Activated naive CD4-positive, alpha-beta T cell treated with anti-CD3 and anti-CD28 coated beads for 36 hours (primary cell): ENCODE results near the gene HNRNPC. TPM values are rescaled to one million over a fixed set of nuclear protein-coding genes. Genes with fewer than 3 reads are reported as not detected.
"Not testable (repeated sequence)": the region's sequence is repeated elsewhere in the genome, so short reads cannot be mapped to it uniquely, and the experiment has no call there.

Experiments
- CTCF ChIA-PET: fragments of 350-600 bp; sonication (Branson Sonifier 250); formaldehyde crosslinking; loops from one replicate; lab custom pipeline; 2021; ENCODE audit warnings: antibody characterized with exemption; lab: Charles Lee
- DNase-seq: peaks from one replicate; pipeline ENCODE4 v3.0.0-alpha.2; 2020
- H3K27ac Mint-ChIP-seq: one replicate; pipeline ENCODE4 v1.8.0; 2021; ENCODE audit warnings: mild to moderate bottlenecking, mixed read lengths
- H3K27me3 Mint-ChIP-seq: one replicate; pipeline ENCODE4 v1.8.0; 2021; ENCODE audit warnings: low read depth, mixed read lengths
- H3K36me3 Mint-ChIP-seq: one replicate; pipeline ENCODE4 v1.8.0; 2021; ENCODE audit warnings: low read depth, mixed read lengths
- H3K4me1 Mint-ChIP-seq: one replicate; pipeline ENCODE4 v1.8.0; 2021; ENCODE audit warnings: low read depth, mixed read lengths
- H3K4me3 Mint-ChIP-seq: one replicate; pipeline ENCODE4 v1.8.0; 2021; ENCODE audit warnings: mild to moderate bottlenecking, moderate library complexity, mixed read lengths
- H3K9me3 Mint-ChIP-seq: one replicate; pipeline ENCODE4 v1.8.0; 2021; ENCODE audit warnings: mixed read lengths
- intact Hi-C: fragments of 100-400 bp; cut with micrococcal nuclease; formaldehyde crosslinking; loops from one replicate; pipeline ENCODE4 v1.15.1; 2023
- total RNA-seq, 2 experiments: library from RNA; stranded (reverse); gene quantifications; one replicate each; pipeline ENCODE4 v1.2.3, GENCODE V29; 2021

The HNRNPC gene
- total RNA-seq, 2 experiments from 2014 or later: 1,252 to 1,377 TPM

DNA sequence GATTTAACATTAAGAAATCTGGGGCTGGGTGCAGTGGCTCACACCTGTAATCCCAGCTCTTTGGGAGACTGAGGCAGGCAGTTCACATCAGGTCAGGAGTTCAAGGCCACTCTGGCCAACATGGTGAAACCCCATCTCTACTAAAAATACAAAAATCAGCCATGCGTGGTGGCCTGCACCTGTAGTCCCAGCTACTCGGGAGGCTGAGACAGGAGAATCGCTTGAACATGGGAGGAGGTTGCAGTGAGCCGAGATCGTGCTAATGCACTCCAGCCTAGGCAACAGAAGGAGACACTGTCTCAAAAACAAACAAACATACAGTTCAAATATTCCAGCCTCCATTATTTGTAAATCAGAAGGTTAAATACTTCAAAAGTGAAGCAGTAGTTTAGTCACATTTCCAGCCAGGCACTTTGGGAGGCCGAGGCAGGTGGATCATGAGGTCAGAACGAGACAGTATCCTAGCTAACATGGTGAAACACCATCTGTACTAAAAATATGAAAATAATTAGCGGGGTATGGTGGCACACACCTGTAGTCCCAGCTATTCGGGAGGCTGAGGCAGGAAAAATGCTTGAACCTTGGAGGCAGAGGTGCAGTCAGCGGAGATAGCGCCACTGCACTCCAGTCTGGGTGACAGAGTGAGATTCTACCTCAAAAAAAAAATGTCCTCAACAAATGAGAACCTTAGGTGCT is 30.3 kb downstream of the HNRNPC start:
- Mint-ChIP-seq H3K27me3 (no peaks in the 10 kb centered on the region), H3K4me3 (no peak overlapping the region), H3K36me3 (peaks cover 69% of the 10 kb centered on the region), H3K9me3 (no peaks in the 10 kb centered on the region), H3K4me1 (peaks cover 87% of the 10 kb centered on the region), H3K27ac (no peak overlapping the region)
- CTCF ChIA-PET: interaction anchor here (0.6 to 1.5 kb wide), 3 partner anchors 9 to 227 kb away, joined by 3 to 4 read pairs (median 3); no protein-coding TSS in a partner anchor
- no peak for DNase-seq
- intact Hi-C loops: no loop called here

DNA sequence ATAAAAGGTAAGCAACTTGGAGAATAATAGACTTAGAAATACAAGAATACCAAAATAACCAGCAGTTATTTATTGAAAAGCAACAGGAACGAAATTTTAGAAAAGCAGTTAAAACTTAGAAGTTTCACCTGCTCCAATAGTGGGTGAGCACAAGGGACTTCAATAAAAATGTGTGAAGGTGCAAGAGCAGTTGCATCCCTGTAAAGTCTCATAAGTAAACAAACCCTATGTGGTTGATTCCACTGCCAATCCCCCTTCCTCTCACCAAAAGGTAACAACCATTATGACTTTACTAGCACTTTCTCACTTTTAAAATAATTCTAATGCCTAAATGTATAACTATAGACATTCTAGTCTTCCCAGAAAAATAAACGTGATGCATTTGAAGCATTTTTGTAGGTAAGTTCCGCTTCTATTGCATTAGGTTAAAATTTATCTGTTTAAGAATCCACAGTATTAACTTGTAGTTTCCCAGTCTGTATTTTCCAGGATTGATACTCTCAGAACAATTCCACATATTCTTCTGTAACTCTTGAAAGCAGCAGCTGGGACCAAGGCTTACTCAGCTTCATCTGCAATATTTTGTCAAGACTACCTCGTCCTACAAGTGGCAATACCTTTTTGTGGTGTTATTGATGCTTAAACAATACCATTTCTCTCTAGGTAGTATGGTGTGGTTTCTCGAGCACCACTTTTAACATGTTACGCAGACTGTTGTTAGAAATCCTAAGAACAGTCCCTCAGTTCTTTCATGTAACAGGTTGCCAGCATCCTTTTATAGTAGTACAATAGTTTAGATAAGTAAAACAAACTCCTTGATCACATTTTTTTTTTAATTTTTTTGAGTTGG is 32.1 kb downstream of the HNRNPC start:
- H3K4me3 Mint-ChIP-seq: no peak overlapping the region
- no peaks in the 10 kb centered on the region for H3K27me3 Mint-ChIP-seq
- intact Hi-C loops: no loop called here
- H3K36me3 Mint-ChIP-seq: peaks cover 71% of the 10 kb centered on the region
- CTCF ChIA-PET: no interaction called here
- H3K27ac Mint-ChIP-seq: peak overlapping the region; percentile 59
- peaks cover 88% of the 10 kb centered on the region for H3K4me1 Mint-ChIP-seq
- no peak for DNase-seq
- no peaks in the 10 kb centered on the region for H3K9me3 Mint-ChIP-seq

DNA sequence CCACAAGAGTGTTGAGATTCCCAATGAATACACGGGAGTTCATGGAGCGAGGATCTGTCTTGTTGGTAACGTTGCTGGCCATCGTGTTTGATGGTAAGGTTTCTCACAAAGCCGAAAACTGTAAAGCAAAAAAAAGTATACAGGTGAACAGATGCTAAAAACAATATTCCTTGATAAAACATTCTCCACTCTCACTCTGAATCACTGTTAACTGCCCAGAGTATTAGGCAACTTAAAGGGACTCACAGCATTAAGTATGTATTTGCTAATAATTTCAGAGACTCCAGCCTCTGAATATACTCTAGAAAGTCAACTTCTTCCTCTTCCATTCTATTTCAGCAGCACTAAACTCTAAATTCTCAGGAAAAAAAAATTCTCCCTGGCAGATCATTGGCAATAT is 35.1 kb downstream of the HNRNPC start:
- H3K27ac Mint-ChIP-seq: peak overlapping the region; percentile 69
- H3K4me1 Mint-ChIP-seq: peaks cover 93% of the 10 kb centered on the region
- intact Hi-C loops: loop anchor here (2.0 kb wide), 1 partner anchor 15 kb away; no protein-coding TSS in a partner anchor
- no peaks in the 10 kb centered on the region for H3K27me3 Mint-ChIP-seq
- DNase-seq: no peak
- H3K4me3 Mint-ChIP-seq: peak overlapping the region; percentile 16
- no peaks in the 10 kb centered on the region for H3K9me3 Mint-ChIP-seq
- CTCF ChIA-PET: interaction anchor here (0.5 kb wide), 1 partner anchor 19 kb away, joined by 7 read pairs; no protein-coding TSS in a partner anchor
- H3K36me3 Mint-ChIP-seq: peaks cover 79% of the 10 kb centered on the region

DNA sequence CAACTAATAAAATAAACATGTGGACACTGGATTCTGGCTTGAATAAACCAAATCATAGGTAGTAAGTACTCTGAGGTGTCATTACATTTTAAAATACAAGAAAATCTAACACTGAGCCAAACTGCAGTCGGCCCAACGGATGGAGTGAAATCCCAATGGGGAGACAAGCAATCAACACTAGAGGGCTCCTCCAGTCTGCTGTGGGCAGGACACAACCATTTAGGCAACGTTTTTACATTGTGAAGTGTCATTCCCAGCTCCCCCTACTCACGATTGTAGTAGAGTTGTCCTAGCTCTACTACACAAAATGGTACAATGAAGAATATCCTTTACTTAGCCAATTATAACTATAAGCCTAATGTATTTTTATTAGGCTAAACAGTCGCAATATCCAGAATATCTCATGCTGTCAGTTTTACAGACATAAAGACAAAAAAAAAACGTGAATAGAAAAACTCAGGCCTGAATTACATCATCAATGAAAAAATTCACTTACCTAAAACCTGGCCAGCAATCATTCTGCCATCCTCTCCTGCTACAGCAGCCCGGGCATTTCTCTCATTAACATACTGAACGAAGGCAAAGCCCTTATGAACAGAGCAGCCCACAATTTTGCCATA is 35.7 kb downstream of the HNRNPC start:
- intact Hi-C loops: loop anchor here (2.0 kb wide), 1 partner anchor 15 kb away; no protein-coding TSS in a partner anchor
- CTCF ChIA-PET: interaction anchor here (0.5 to 0.9 kb wide), 2 partner anchors 20 to 22 kb away, joined by 3 to 7 read pairs; no protein-coding TSS in a partner anchor
- H3K4me3 Mint-ChIP-seq: peak overlapping the region; percentile 16

DNA sequence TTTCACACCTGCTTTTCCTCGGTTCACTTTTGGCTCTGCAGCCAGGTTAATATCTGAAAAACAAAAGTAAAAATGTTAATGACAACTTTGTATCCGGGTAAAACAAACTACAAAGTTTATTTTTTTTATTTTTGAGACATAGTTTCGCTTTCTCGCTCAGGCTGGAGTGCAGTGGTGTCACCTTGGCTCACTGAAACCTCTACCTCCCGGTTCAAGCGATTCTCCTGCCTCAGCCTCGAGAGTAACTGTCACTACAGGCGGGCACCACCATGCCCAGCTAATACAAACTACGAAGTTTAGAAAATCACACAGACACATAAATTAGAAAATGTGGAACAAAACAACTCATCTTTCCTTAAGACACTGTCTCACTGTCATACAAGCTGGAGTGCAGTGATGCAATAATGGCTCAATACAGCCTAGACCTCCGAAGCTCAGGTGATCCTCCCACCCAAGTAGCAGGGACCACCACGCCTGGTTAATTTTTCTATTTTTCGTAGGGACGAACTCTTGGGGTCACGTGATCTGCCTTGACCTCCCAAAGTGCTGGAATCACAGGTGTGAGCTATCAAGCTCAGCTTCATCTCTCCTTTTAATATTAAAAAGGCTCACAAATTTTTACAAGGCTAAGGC is 38.1 kb downstream of the HNRNPC start:
- Mint-ChIP-seq H3K4me1 (peaks cover 82% of the 10 kb centered on the region), H3K27me3 (no peaks in the 10 kb centered on the region), H3K4me3 (peak overlapping the region; percentile 10), H3K27ac (peak overlapping the region; percentile 85), H3K9me3 (no peaks in the 10 kb centered on the region), H3K36me3 (peaks cover 78% of the 10 kb centered on the region)
- CTCF ChIA-PET: interaction anchor here (0.6 to 1.7 kb wide), 3 partner anchors 10 to 34 kb away, joined by 3 to 8 read pairs (median 5); no protein-coding TSS in a partner anchor
- intact Hi-C loops: no loop called here
- peak; percentile 23 for DNase-seq

More for the DNA sequence above, 35.7 kb downstream of the HNRNPC start:
- DNase-seq: peak; percentile 21
- H3K4me1 Mint-ChIP-seq: peaks cover 88% of the 10 kb centered on the region
- H3K36me3 Mint-ChIP-seq: peaks cover 75% of the 10 kb centered on the region
- no peaks in the 10 kb centered on the region for H3K9me3 Mint-ChIP-seq
- peak overlapping the region; percentile 69 for H3K27ac Mint-ChIP-seq
- no peaks in the 10 kb centered on the region for H3K27me3 Mint-ChIP-seq

DNA sequence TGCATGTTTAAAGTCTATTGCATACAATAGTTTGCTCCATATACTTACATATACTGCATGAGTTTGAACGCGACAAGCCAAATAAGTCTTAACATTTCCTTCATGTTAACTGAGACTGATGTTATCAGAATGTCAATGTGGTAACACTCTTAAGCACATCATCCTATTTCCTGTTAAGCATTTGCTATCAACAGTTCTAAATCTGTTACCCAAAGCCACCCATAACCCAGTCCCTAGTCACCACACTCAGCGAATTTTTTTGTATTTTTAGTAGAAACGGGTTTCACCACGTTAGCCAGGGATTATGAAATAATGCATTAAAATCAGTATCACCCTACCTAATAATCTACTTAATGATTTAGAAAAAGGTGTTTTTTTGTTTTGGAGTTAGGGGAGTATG is 39.4 kb downstream of the HNRNPC start:
- no peaks in the 10 kb centered on the region for H3K9me3 Mint-ChIP-seq
- peak overlapping the region; percentile 85 for H3K27ac Mint-ChIP-seq
- peaks cover 79% of the 10 kb centered on the region for H3K4me1 Mint-ChIP-seq
- intact Hi-C loops: no loop called here
- CTCF ChIA-PET: interaction anchor here (1.0 kb wide), 1 partner anchor 10 kb away, joined by 4 read pairs; no protein-coding TSS in a partner anchor
- no peak for DNase-seq
- no peak overlapping the region for H3K4me3 Mint-ChIP-seq
- no peaks in the 10 kb centered on the region for H3K27me3 Mint-ChIP-seq
- peaks cover 78% of the 10 kb centered on the region for H3K36me3 Mint-ChIP-seq

DNA sequence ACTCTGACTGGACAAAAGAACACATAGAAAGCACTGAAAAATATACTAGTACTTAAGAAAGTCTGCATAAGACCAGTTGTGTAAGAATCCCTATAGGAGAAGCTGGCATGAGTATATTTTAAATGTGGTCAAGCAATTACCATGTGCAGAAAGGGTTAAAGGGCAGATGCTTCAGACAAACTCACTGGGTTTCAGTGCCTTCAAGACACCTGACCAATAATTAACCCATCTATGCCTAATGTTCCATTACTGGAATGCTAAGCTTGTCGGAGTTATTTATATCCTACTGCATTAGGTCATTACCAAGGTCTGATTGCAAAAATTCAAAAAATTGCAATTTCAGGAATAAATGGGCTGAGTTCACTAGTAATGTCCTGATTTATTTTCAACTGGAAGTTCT is 41.3 kb downstream of the HNRNPC start:
- Mint-ChIP-seq H3K36me3 (peaks cover 78% of the 10 kb centered on the region), H3K27ac (no peak overlapping the region)

DNA sequence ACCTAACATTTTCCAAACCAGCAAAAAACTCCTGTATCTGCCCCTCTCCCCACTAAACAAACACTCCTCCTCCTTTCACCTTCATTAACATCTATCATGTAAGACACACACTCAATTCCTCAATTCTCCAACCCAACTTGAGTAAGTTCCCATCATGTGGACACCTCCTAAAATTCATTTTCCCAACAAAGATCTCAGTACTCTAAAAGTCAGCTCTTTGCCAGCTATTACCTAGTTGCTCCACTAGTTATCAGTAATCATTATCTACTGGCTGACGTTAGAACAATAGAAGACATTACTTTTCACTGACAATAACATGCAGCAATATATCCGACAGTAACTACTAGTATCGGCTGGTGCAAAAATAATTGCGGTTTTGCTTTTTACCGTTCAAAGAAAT is 42.1 kb downstream of the HNRNPC start:
- intact Hi-C loops: no loop called here
- peaks cover 79% of the 10 kb centered on the region for H3K36me3 Mint-ChIP-seq
- H3K4me1 Mint-ChIP-seq: peaks cover 81% of the 10 kb centered on the region
- H3K9me3 Mint-ChIP-seq: no peaks in the 10 kb centered on the region
- no peak for DNase-seq
- CTCF ChIA-PET: interaction anchor here (1.0 kb wide), 1 partner anchor 39 kb away, joined by 3 read pairs; no protein-coding TSS in a partner anchor
- no peak overlapping the region for H3K4me3 Mint-ChIP-seq
- no peaks in the 10 kb centered on the region for H3K27me3 Mint-ChIP-seq
- no peak overlapping the region for H3K27ac Mint-ChIP-seq

More for the DNA sequence above, 41.3 kb downstream of the HNRNPC start:
- DNase-seq: no peak
- H3K4me3 Mint-ChIP-seq: no peak overlapping the region
- H3K9me3 Mint-ChIP-seq: no peaks in the 10 kb centered on the region
- H3K27me3 Mint-ChIP-seq: no peaks in the 10 kb centered on the region
- H3K4me1 Mint-ChIP-seq: peaks cover 80% of the 10 kb centered on the region
- CTCF ChIA-PET: interaction anchor here (0.6 to 1.2 kb wide), 3 partner anchors 13 to 20 kb away, joined by 4 to 6 read pairs (median 5); no protein-coding TSS in a partner anchor
- intact Hi-C loops: no loop called here

DNA sequence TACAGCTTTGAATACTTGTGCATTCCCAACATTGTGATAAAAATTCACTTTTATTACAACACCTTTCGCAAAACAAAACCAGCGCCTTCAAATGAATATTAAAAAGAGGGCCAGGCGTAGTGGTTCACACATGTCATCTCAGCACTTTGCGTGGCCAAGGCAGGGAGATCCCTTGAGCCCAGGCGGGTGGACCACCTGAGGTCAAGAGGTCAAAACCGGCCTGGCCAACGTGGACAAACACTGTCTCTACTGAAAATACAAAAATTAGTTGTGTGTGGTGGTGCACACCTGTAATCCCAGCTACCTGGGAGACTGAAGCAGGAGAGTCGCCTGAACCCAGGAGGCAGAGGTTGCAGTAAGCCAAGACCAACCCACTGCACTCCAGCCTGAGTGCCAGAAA is 42.8 kb downstream of the HNRNPC start:
- no peak overlapping the region for H3K27ac Mint-ChIP-seq
- intact Hi-C loops: no loop called here
- no peaks in the 10 kb centered on the region for H3K27me3 Mint-ChIP-seq
- H3K4me1 Mint-ChIP-seq: peaks cover 82% of the 10 kb centered on the region
- no peak for DNase-seq
- H3K4me3 Mint-ChIP-seq: no peak overlapping the region
- H3K9me3 Mint-ChIP-seq: no peaks in the 10 kb centered on the region
- CTCF ChIA-PET: interaction anchor here (0.9 to 1.0 kb wide), 2 partner anchors 40 to 52 kb away, joined by 3 read pairs; no protein-coding TSS in a partner anchor
- peaks cover 80% of the 10 kb centered on the region for H3K36me3 Mint-ChIP-seq

DNA sequence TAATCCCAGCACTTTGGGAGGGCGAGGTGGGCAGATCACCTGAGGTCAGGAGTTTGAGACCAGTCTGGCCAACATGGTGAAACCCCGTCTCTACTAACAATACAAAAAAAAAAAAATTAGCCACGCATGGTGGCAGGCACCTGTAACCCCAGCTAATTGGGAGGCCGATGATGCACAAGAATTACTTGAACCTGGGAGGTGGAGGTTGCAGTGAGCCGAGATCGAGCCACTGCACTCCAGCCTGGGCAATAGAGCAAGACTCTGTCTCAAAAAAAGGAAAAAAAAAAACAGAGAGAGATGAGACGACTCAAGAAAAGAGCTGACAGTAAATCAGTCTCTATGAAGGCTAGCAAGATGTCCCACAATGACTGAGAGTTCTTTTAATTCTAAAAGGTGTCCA is 44.1 kb downstream of the HNRNPC start:
- H3K4me3 Mint-ChIP-seq: not testable (repeated sequence)

DNA sequence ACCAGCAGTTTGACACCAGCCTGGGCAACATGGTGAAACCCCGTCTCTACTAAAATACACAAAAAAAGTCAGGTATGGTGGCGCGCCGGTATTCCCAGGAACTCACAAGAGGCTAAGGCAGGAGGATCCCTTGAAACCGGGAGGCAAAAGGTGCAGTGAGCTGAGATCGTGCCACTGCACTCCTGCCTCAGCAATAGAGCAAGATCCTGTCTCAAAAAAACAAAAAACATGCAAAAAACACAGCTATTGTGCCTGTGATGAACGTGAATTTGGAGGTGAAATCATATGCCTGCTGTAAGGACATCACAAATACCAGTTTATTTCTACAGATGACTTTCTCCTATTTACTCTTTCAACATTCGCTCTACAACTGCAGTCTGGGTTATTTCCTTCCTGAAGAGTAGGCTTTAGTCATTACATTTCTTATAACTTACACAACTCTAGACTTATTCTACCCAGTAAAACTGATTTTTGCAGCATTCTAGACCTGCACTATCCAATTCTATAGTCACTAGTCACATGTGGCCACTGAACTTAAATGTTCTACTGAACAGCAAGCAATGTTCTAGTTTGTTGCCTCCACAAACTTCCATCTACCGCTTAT is 48.3 kb downstream of the HNRNPC start:
- Mint-ChIP-seq H3K4me3 (peak overlapping the region; percentile 42), H3K27me3 (no peaks in the 10 kb centered on the region), H3K36me3 (peaks cover 64% of the 10 kb centered on the region), H3K9me3 (no peaks in the 10 kb centered on the region), H3K27ac (peak overlapping the region; percentile 89), H3K4me1 (peaks cover 87% of the 10 kb centered on the region)
- DNase-seq: no peak
- CTCF ChIA-PET: no interaction called here
- intact Hi-C loops: loop anchor here (1.0 to 5.0 kb wide), 3 partner anchors 20 to 161 kb away; partner anchors contain the start of gene SUPT16H

More for the DNA sequence above, 44.1 kb downstream of the HNRNPC start:
- DNase-seq, intact Hi-C loops, H3K9me3 Mint-ChIP-seq, H3K27me3 Mint-ChIP-seq, CTCF ChIA-PET: not testable (repeated sequence)
- Mint-ChIP-seq H3K27ac (peak overlapping the region; percentile 36), H3K4me1 (peaks cover 79% of the 10 kb centered on the region), H3K36me3 (peaks cover 76% of the 10 kb centered on the region)
